AG09309 (cell line): ENCODE data around the gene UHRF2.
A peak's percentile ranks its signal among the peaks of the same experiment; 100 is the strongest.

Experiments used
- DNase-seq: peaks from one replicate; pipeline ENCODE4 v3.0.0-alpha.2; 2010; ENCODE audit warnings: low read depth
- H3K4me3 ChIP-seq: 2 replicates; pipeline ENCODE4 v1.5.1; 2011; ENCODE audit warnings: mild to moderate bottlenecking, low read depth, low read length, moderate library complexity; ENCODE audit not compliant: control insufficient read depth
- CTCF ChIP-seq: IDR thresholded peaks from 2 replicates; pipeline ENCODE4 v1.5.1; 2011; ENCODE audit warnings: mild to moderate bottlenecking, low read depth, low read length, inconsistent platforms; ENCODE audit not compliant: insufficient read depth, control insufficient read depth; ENCODE audit errors: missing control alignments

The UHRF2 gene

GRCh38 chr9:6552033-6552432 lies 139.0 kb downstream of the UHRF2 start:
- DNase-seq: no peak
- peak; percentile 26 for TF ChIP-seq CTCF
- no peak overlapping the region for H3K4me3 ChIP-seq

GRCh38 chr9:6552498-6553121 lies 139.6 kb downstream of the UHRF2 start:
- DNase-seq: no peak
- H3K4me3 ChIP-seq: no peak overlapping the region
- no peak for TF ChIP-seq CTCF

- no peak overlapping the region for H3K4me3 ChIP-seq
- DNase-seq: no peak
- no peak for TF ChIP-seq CTCF
These were observed 140.9 kb downstream of the UHRF2 start for GRCh38 chr9:6553866-6554265.
